Mesenchymal stem cell (in vitro differentiated cells and primary cell): ENCODE measurements around the gene ZSWIM6.

Source experiments
- DNase-seq: peaks from one replicate; pipeline ENCODE4 v3.0.0-alpha.2; 2013
- H2AFZ ChIP-seq: one replicate; pipeline ENCODE4 v1.6.1; 2013; ENCODE audit warnings: low read depth, mild to moderate bottlenecking, control low read depth, inconsistent platforms, low read length, moderate library complexity
- H2AK5ac ChIP-seq: 2 replicates; pipeline ENCODE4 v1.6.1; 2013; ENCODE audit warnings: low read length, moderate library complexity, mild to moderate bottlenecking, inconsistent platforms; ENCODE audit not compliant: severe bottlenecking
- H2BK120ac ChIP-seq: one replicate; pipeline ENCODE4 v1.6.1; 2013; ENCODE audit warnings: low read depth, mild to moderate bottlenecking, inconsistent platforms, low read length, moderate library complexity
- H2BK12ac ChIP-seq, 2 experiments: one replicate each; pipeline ENCODE4 v1.6.1; 2013; ENCODE audit warnings: inconsistent platforms in 2 of 2, low read length in 2 of 2, mild to moderate bottlenecking in 2 of 2, moderate library complexity in 2 of 2, control low read depth in 1 of 2
- H2BK15ac ChIP-seq: one replicate; pipeline ENCODE4 v1.6.1; 2013; ENCODE audit warnings: mild to moderate bottlenecking, low read depth, inconsistent platforms; ENCODE audit not compliant: poor library complexity, severe bottlenecking
- H2BK5ac ChIP-seq: 2 replicates; pipeline ENCODE4 v1.6.1; 2013; ENCODE audit warnings: low read depth, mild to moderate bottlenecking, low read length, control low read depth, inconsistent platforms; ENCODE audit not compliant: poor library complexity, severe bottlenecking
- H3K14ac ChIP-seq, 2 experiments: one replicate each; pipeline ENCODE4 v1.6.1; 2013; ENCODE audit warnings: inconsistent platforms in 2 of 2, low read length in 2 of 2, control low read depth in 1 of 2, mild to moderate bottlenecking in 1 of 2, moderate library complexity in 1 of 2
- H3K18ac ChIP-seq, 2 experiments: one replicate each; pipeline ENCODE4 v1.6.1; 2013; ENCODE audit warnings: inconsistent platforms in 2 of 2, low read length in 2 of 2, control low read depth in 1 of 2, low read depth in 1 of 2, mild to moderate bottlenecking in 1 of 2
- H3K23ac ChIP-seq, 2 experiments: one replicate each; pipeline ENCODE4 v1.6.1; 2013; ENCODE audit warnings: inconsistent platforms in 2 of 2, low read length in 2 of 2, mild to moderate bottlenecking in 2 of 2, moderate library complexity in 2 of 2, control low read depth in 1 of 2
- H3K27ac ChIP-seq: 2 replicates; pipeline ENCODE4 v1.5.1; 2013; ENCODE audit warnings: mild to moderate bottlenecking, moderate library complexity, low read length, control low read depth, inconsistent platforms; ENCODE audit not compliant: poor library complexity, severe bottlenecking
- H3K27me3 ChIP-seq, 2 experiments: 2 replicates each; pipeline versions ENCODE4 v1.6.1 to v1.7.0; 2013; ENCODE audit warnings: low read length in 2 of 2, mild to moderate bottlenecking in 2 of 2, moderate library complexity in 2 of 2, control low read depth in 1 of 2, inconsistent platforms in 1 of 2; ENCODE audit not compliant: control insufficient read depth in 1 of 2, insufficient read depth in 1 of 2
- H3K36me3 ChIP-seq, 2 experiments: 2 replicates each; pipeline versions ENCODE4 v1.6.1 to v1.7.0; 2013; ENCODE audit warnings: low read length in 2 of 2, control low read depth in 1 of 2, inconsistent platforms in 1 of 2, low read depth in 1 of 2, mild to moderate bottlenecking in 1 of 2; ENCODE audit not compliant: insufficient read depth in 2 of 2, control insufficient read depth in 1 of 2
- H3K4ac ChIP-seq, 2 experiments: one replicate each; pipeline ENCODE4 v1.6.1; 2013; ENCODE audit warnings: inconsistent platforms in 2 of 2, low read length in 2 of 2, mild to moderate bottlenecking in 2 of 2, moderate library complexity in 2 of 2, control low read depth in 1 of 2, low read depth in 1 of 2
- H3K4me1 ChIP-seq: 2 replicates; pipeline ENCODE4 v1.6.1; 2013; ENCODE audit warnings: low read depth, low read length, control low read depth; ENCODE audit not compliant: control insufficient read depth, insufficient read depth
- H3K4me2 ChIP-seq: 2 replicates; pipeline ENCODE4 v1.6.1; 2013; ENCODE audit warnings: low read length, mild to moderate bottlenecking, inconsistent platforms; ENCODE audit not compliant: poor library complexity, severe bottlenecking
- H3K4me3 ChIP-seq, 2 experiments: 2 replicates each; pipeline versions ENCODE4 v1.5.1 to v1.7.0; 2013; ENCODE audit warnings: low read length in 2 of 2, mild to moderate bottlenecking in 2 of 2, control low read depth in 1 of 2, low read depth in 1 of 2; ENCODE audit not compliant: insufficient read depth in 1 of 2
- H3K79me1 ChIP-seq: replicated peaks from 2 replicates; pipeline ENCODE4 v1.6.1; 2013; ENCODE audit warnings: mild to moderate bottlenecking, control low read depth, low read length, inconsistent platforms; ENCODE audit not compliant: poor library complexity, severe bottlenecking
- H3K9ac ChIP-seq: 2 replicates; pipeline ENCODE4 v1.7.0; 2013; ENCODE audit warnings: mild to moderate bottlenecking, low read length, moderate library complexity
- H3K9me3 ChIP-seq: 2 replicates; pipeline ENCODE4 v1.7.0; 2013; ENCODE audit warnings: mild to moderate bottlenecking, low read length; ENCODE audit not compliant: control insufficient read depth
- H4K8ac ChIP-seq: one replicate; pipeline ENCODE4 v1.6.1; 2013; ENCODE audit warnings: inconsistent platforms, mild to moderate bottlenecking, low read length, moderate library complexity
- H4K91ac ChIP-seq: one replicate; pipeline ENCODE4 v1.6.1; 2013; ENCODE audit warnings: mild to moderate bottlenecking, low read length, inconsistent platforms
- WGBS: methylation state at CpG from one replicate; pipeline ENCODE4 v1.1.7; 2013; ENCODE audit warnings: mixed read lengths; 5-methylcytosine and 5-hydroxymethylcytosine counted together

ZSWIM6 gene

DNA sequence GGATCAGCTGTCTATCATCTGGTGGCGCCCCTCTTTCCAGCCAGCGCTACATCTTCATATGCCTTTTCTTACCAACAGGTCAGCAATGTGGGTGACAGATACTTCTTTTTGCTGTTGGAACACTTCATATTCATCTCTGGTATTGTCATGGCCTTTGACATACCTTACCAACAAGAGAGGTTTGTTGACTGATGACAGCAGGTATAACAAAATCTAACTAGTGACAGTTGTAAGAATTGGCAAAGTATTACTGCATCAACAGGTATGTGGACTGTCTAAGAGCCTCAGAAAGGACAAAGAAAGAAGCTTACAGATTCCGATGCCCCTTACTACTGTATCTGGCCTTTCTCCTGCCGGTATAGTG, 29.9 kb upstream of the ZSWIM6 start:
- no peaks in the 10 kb centered on the region for H3K9me3 ChIP-seq
- peak overlapping the region; percentile 57 for H2BK15ac ChIP-seq
- no peaks in the 10 kb centered on the region for H3K79me1 ChIP-seq
- H3K14ac ChIP-seq = peak overlapping the region in 1 of 2 experiments; percentile 80
- peak overlapping the region; percentile 74 to 96 for H3K18ac ChIP-seq
- peak overlapping the region; percentile 91 for H4K8ac ChIP-seq
- peak overlapping the region; percentile 44 to 96 for H2BK12ac ChIP-seq
- no peak overlapping the region for H3K23ac ChIP-seq
- 77% methylated on average over 4 of the region's 4 CpGs for WGBS
- H2BK5ac ChIP-seq = peak overlapping the region; percentile 69
- no peak overlapping the region for H2BK120ac ChIP-seq
- peak overlapping the region; percentile 91 to 96 for H3K4ac ChIP-seq
- H4K91ac ChIP-seq = peak overlapping the region; percentile 85
- H3K4me1 ChIP-seq = peaks cover 25% of the 10 kb centered on the region
- H2AFZ ChIP-seq = no peak overlapping the region
- no peak for DNase-seq
- H3K4me3 ChIP-seq = peak overlapping the region in 1 of 2 experiments; percentile 61
- peak overlapping the region; percentile 99 for H3K27ac ChIP-seq
- peaks cover 0 to 3% of the 10 kb centered on the region in 2 experiments for H3K36me3 ChIP-seq
- peak overlapping the region; percentile 82 for H3K9ac ChIP-seq
- H3K4me2 ChIP-seq = peak overlapping the region; percentile 63
- peak overlapping the region; percentile 90 for H2AK5ac ChIP-seq
- H3K27me3 ChIP-seq = no peaks in the 10 kb centered on the region

DNA sequence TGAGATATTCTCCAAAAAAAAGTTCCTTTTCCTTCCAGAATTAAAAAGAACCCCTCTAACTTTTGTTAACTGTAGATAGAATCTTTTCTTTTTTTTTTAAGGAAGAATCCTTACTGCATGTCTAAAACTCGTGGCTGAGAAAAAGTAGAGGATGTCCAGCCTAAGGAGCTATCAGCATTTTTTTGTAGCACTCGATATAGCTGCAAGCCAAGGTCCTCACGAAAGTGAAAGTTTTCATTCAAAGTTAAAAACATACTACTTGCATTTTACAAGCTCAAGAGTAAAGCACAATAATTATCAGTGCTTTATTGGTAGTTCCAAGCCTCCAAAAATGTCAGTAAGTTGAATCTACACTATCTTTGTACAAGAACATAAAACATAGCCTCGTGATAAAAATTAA, 28.7 kb upstream of the ZSWIM6 start:
- H3K4me3 ChIP-seq = peak overlapping the region in 1 of 2 experiments; percentile 61
- H3K27ac ChIP-seq = no peak overlapping the region
- H3K36me3 ChIP-seq = peaks cover 0 to 3% of the 10 kb centered on the region in 2 experiments
- no peak overlapping the region for H3K4ac ChIP-seq
- H2AK5ac ChIP-seq = no peak overlapping the region
- no peak overlapping the region for H3K18ac ChIP-seq
- no peak overlapping the region for H2BK15ac ChIP-seq
- no peak overlapping the region for H2BK12ac ChIP-seq
- H3K27me3 ChIP-seq = no peaks in the 10 kb centered on the region
- no peak for DNase-seq
- no peak overlapping the region for H3K14ac ChIP-seq
- WGBS = 84% methylated on average over 3 of the region's 4 CpGs
- no peaks in the 10 kb centered on the region for H3K79me1 ChIP-seq
- peaks cover 24% of the 10 kb centered on the region for H3K4me1 ChIP-seq
- no peak overlapping the region for H3K23ac ChIP-seq
- H3K9ac ChIP-seq = peak overlapping the region; percentile 82
- no peak overlapping the region for H2BK120ac ChIP-seq
- H4K8ac ChIP-seq = no peak overlapping the region
- no peak overlapping the region for H3K4me2 ChIP-seq
- H2AFZ ChIP-seq = no peak overlapping the region
- H4K91ac ChIP-seq = no peak overlapping the region
- H3K9me3 ChIP-seq = no peaks in the 10 kb centered on the region
- H2BK5ac ChIP-seq = no peak overlapping the region

DNA sequence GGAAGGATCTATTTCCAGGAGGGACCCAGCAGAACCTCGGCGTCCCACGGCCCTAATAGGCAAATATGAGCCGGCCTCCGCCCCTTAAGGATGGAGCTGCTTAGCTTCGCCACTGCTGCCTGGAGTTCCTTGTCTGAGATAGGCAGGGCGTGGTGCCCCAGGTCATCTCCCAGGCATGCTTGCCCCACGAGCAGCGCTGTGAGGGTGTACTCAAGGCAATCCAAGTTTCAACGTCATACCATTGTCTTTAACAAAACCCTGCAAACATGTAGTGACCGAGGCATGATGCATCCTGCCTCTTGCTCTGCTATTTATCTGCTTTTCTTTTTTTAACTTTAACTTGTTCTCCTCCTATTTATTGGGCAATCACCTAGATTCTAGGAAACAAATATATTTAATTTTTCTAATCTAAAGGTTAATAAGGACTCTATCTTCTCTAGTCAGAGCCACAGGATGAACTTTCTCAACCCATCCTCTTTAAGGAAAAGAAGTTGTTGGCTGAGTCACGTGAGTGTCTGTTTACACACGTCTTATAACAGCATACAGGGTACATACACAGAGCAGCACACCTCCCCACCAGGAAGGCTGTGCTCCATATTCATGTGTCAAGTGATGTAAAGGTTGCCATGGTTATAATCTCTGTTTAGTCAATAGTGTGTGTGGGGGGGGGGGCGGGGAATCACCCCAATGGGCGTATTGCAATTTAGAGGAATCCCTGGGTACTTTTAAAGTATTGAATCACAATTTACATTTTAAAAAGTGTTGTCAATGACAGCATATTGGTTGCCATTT, 27.3 kb upstream of the ZSWIM6 start:
- Histone ChIP-seq H2BK15ac (peak overlapping the region; percentile 29), H3K4me1 (peaks cover 20% of the 10 kb centered on the region), H3K9ac (peak overlapping the region; percentile 82), H3K79me1 (no peaks in the 10 kb centered on the region), H3K4me2 (no peak overlapping the region), H3K9me3 (no peaks in the 10 kb centered on the region), H2BK5ac (no peak overlapping the region), H3K36me3 (no peaks in the 10 kb centered on the region), H2AFZ (peak overlapping the region; percentile 56), H4K8ac (peak overlapping the region; percentile 86), H2BK12ac (peak overlapping the region; percentile 69 to 90), H3K27me3 (no peaks in the 10 kb centered on the region), H2AK5ac (no peak overlapping the region), H3K18ac (peak overlapping the region; percentile 72 to 73), H3K4ac (peak overlapping the region; percentile 29 to 85), H3K4me3 (peak overlapping the region in 1 of 2 experiments; percentile 61), H2BK120ac (peak overlapping the region; percentile 11), H3K14ac (peak overlapping the region in 1 of 2 experiments; percentile 78), H3K27ac (no peak overlapping the region), H4K91ac (peak overlapping the region; percentile 81), H3K23ac (no peak overlapping the region)
- DNase-seq = peak; percentile 97
- 48% methylated on average over 11 of the region's 15 CpGs for WGBS

DNA sequence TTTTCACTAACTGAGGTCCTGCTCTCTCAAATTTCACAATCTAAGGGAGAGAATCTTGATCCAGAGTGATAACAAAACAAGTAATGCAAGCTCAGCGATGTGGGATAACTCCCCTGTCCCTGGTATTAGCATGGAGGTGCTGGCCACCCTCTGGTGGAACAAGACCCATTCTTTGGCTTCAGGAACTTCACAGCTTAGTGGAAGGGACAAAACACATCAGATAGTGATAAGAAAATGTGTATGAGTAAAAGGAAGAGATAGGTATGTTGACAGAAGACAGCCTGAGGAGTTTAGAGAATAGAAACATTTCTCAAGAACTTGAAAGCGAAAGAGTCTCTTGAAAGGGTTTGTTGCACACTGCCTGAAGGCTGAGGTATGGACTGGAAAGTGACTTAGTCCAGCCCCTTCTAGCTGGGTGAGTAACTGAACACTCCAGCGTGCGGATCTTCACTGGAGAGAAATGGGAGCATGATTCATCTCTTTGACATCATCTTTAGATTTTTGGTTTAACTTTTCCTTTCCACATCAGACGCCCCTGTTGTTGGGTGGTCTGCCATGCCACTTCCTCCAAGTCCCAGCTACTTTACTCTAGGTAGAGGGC, 25.4 kb upstream of the ZSWIM6 start:
- WGBS = 42% methylated on average over 4 of the region's 5 CpGs
- H2BK12ac ChIP-seq = peak overlapping the region in 1 of 2 experiments; percentile 52
- peak overlapping the region; percentile 3 to 89 for H3K18ac ChIP-seq
- H2AFZ ChIP-seq = peak overlapping the region; percentile 23
- H3K4me2 ChIP-seq = peak overlapping the region; percentile 8
- H3K9ac ChIP-seq = peak overlapping the region; percentile 82
- H3K36me3 ChIP-seq = no peaks in the 10 kb centered on the region
- H3K79me1 ChIP-seq = no peaks in the 10 kb centered on the region
- H3K27me3 ChIP-seq = no peaks in the 10 kb centered on the region
- H3K4me1 ChIP-seq = peaks cover 21% of the 10 kb centered on the region
- no peak overlapping the region for H3K4ac ChIP-seq
- peak; percentile 97 for DNase-seq
- peak overlapping the region; percentile 62 for H3K27ac ChIP-seq
- H3K23ac ChIP-seq = no peak overlapping the region
- H2BK5ac ChIP-seq = no peak overlapping the region
- H4K8ac ChIP-seq = peak overlapping the region; percentile 21
- peak overlapping the region in 1 of 2 experiments; percentile 60 for H3K4me3 ChIP-seq
- H2BK15ac ChIP-seq = no peak overlapping the region
- H2BK120ac ChIP-seq = no peak overlapping the region
- H2AK5ac ChIP-seq = no peak overlapping the region
- no peaks in the 10 kb centered on the region for H3K9me3 ChIP-seq
- no peak overlapping the region for H4K91ac ChIP-seq
- no peak overlapping the region for H3K14ac ChIP-seq
